Motor neuron (in vitro differentiated cells): ENCODE measurements around the gene FLT1. TPM values are rescaled to one million over a fixed set of nuclear protein-coding genes. Genes with fewer than 3 reads are reported as not detected.

Experiments
- ATAC-seq, 8 experiments: fragments of 200-7000 bp; cut with Tn5 transposase; replicated peaks in 6 of 8; 2 replicates each; pipeline ENCODE4 v1.8.0; 2021; ENCODE audit warnings: mild to moderate bottlenecking in 8 of 8, moderate library complexity in 8 of 8
- H3K27ac ChIP-seq, 2 donors: fragments of 250-450 bp; sonication (Bioruptor Pico); 2 replicates each; pipeline ENCODE4 v1.9.0; 2021; ENCODE audit warnings: antibody characterized with exemption in 2 of 2, mild to moderate bottlenecking in 2 of 2, moderate library complexity in 1 of 2
- H3K4me1 ChIP-seq, 2 donors: fragments of 250-450 bp; sonication (Bioruptor Pico); replicated peaks in 1 of 2; 2 replicates each; pipeline ENCODE4 v1.6.1; 2021; ENCODE audit warnings: antibody characterized with exemption in 2 of 2, mild to moderate bottlenecking in 2 of 2, moderate library complexity in 1 of 2
- H3K4me3 ChIP-seq, 5 donors: fragments of 250-450 bp; sonication (Bioruptor Pico); 2 replicates each; pipeline ENCODE4 v1.9.0; 2021; ENCODE audit warnings: antibody characterized with exemption in 5 of 5, mild to moderate bottlenecking in 5 of 5, moderate library complexity in 4 of 5
- WGBS, 10 experiments: fragments of 450-650 bp; shearing (Covaris generic); methylation state at CpG; one replicate each; pipeline ENCODE4 v1.0.0; 2022; 5-methylcytosine and 5-hydroxymethylcytosine counted together
- in situ Hi-C, 9 experiments: fragments of 400-800 bp; cut with MboI; loops; one replicate each; pipeline ENCODE4 v1.15.0; 2021; ENCODE audit warnings: low sequenced_read_pairs in 9 of 9, low pct_unique_long_range_greater_than_20kb in 2 of 9; ENCODE audit not compliant: unreplicated experiment in 9 of 9
- total RNA-seq, 8 experiments: library from RNA; unstranded; fragments of 300-600 nt; gene quantifications; 2 replicates each; pipeline versions ENCODE4 v1.2.3 to v1.2.4, GENCODE V29; 2022

Gene FLT1
- total RNA-seq, 8 experiments from 2014 or later: 0.11 to 43.8 (median 0.88) TPM

- in situ Hi-C loops: no loop called here
- 67 to 94% (median 84%) methylated on average over 3 to 7 of the region's 7 CpGs for WGBS, 10 experiments
- no peak for ATAC-seq
- Histone ChIP-seq H3K4me3 (no peak overlapping the region), H3K4me1 (no peaks in the 10 kb centered on the region), H3K27ac (no peak overlapping the region)
Measured at GRCh38 chr13:28421676-28422410, 73.1 kb downstream of the FLT1 start.

GRCh38 chr13:28420704-28421103 lies 74.2 kb downstream of the FLT1 start:
- in situ Hi-C loops: no loop called here
- Histone ChIP-seq H3K4me1 (no peaks in the 10 kb centered on the region), H3K4me3 (no peak overlapping the region), H3K27ac (no peak overlapping the region)
- 67 to 100% (median 80%) methylated on average over 1 to 4 of the region's 4 CpGs; no CpG with 5 or more reads in 4 of the 10 experiments for WGBS, 10 experiments
- no peak for ATAC-seq

DNA sequence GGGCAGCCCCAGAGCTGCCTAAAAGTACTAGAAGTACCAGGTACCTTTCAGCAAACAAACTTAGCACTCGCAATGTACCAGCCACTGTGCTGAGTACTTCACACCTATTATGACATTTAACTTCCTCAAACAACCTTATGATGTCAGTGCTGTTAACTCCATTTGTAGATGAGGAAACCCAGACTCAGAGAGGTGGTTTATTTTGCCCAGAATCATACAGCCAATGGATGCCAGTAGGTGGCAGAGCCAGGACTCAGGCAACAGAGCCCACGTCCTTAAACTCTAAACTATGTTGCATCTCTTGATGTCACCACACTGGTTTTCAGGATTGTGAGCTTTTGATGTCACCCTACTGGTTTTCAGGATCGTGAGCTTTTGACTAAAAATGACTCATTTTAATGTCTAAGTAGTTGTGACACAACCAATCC lies 78.9 kb downstream of the FLT1 start:
- ATAC-seq: no peak
- H3K4me1 ChIP-seq: no peaks in the 10 kb centered on the region
- WGBS, 10 experiments: 0 to 100% (median 70%) methylated on average over 1 to 3 of the region's 3 CpGs; no CpG with 5 or more reads in 2 of the 10 experiments
- no peak overlapping the region for H3K4me3 ChIP-seq
- in situ Hi-C loops: no loop called here
- H3K27ac ChIP-seq: no peak overlapping the region

GRCh38 chr13:28413999-28414398 lies 80.9 kb downstream of the FLT1 start:
- Histone ChIP-seq H3K27ac (no peak overlapping the region), H3K4me3 (no peak overlapping the region), H3K4me1 (no peaks in the 10 kb centered on the region)
- in situ Hi-C loops: no loop called here
- 91 to 100% (median 98%) methylated on average over 1 to 4 of the region's 4 CpGs for WGBS, 10 experiments
- ATAC-seq: no peak

GRCh38 chr13:28412981-28413380 lies 81.9 kb downstream of the FLT1 start:
- Histone ChIP-seq H3K4me1 (peaks cover 0 to 5% of the 10 kb centered on the region in 2 donors), H3K4me3 (no peak overlapping the region), H3K27ac (no peak overlapping the region)
- in situ Hi-C loops: no loop called here
- 93% methylated on average over 2 to 3 of the region's 8 CpGs; no CpG with 5 or more reads in 8 of the 10 experiments for WGBS, 10 experiments
- ATAC-seq: no peak

- ATAC-seq: no peak
- Histone ChIP-seq H3K4me3 (no peak overlapping the region), H3K4me1 (peaks cover 0 to 5% of the 10 kb centered on the region in 2 donors), H3K27ac (no peak overlapping the region)
- in situ Hi-C loops: no loop called here
- 22 to 94% (median 71%) methylated on average over 2 to 5 of the region's 5 CpGs; no CpG with 5 or more reads in 1 of the 10 experiments for WGBS, 10 experiments
Measured at GRCh38 chr13:28411831-28412353, 83.0 kb downstream of the FLT1 start.

- no peak for ATAC-seq
- in situ Hi-C loops: no loop called here
- H3K4me3 ChIP-seq: no peak overlapping the region
- no peak overlapping the region for H3K27ac ChIP-seq
- H3K4me1 ChIP-seq: peaks cover 0 to 5% of the 10 kb centered on the region in 2 donors
- 38 to 100% (median 71%) methylated on average over 1 to 2 of the region's 2 CpGs; no CpG with 5 or more reads in 3 of the 10 experiments for WGBS, 10 experiments
Measured at GRCh38 chr13:28410096-28410495, 84.8 kb downstream of the FLT1 start.

DNA sequence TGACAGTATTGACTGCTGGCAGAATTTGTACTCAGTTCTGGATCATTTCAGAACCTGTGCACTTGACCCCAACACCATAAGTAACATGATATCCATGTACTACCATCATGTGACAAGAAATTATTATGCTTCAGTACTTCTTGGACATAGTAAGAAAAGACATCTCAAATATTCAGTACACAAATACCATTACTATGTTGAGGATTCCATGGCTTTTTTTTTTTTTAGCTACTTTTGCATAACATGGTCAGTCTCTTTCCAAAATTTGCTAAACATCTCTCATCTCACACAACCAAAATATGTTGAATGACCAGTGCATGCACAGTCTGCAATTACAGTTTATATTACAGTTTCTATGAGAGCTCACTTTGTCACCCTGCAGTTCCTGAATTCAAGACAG lies 85.3 kb downstream of the FLT1 start:
- ATAC-seq: no peak
- Histone ChIP-seq H3K27ac (no peak overlapping the region), H3K4me3 (no peak overlapping the region), H3K4me1 (peaks cover 0 to 5% of the 10 kb centered on the region in 2 donors)
- in situ Hi-C loops: no loop called here

- H3K4me3 ChIP-seq: no peak overlapping the region
- H3K27ac ChIP-seq: no peak overlapping the region
- ATAC-seq: peak in 1 of 8 experiments; percentile 24
- H3K4me1 ChIP-seq: peaks cover 0 to 5% of the 10 kb centered on the region in 2 donors
- WGBS, 10 experiments: 50 to 100% (median 100%) methylated on average over 1 of the region's 1 CpG; no CpG with 5 or more reads in 5 of the 10 experiments
- in situ Hi-C loops: no loop called here
Measured at GRCh38 chr13:28408863-28409262, 86.1 kb downstream of the FLT1 start.

DNA sequence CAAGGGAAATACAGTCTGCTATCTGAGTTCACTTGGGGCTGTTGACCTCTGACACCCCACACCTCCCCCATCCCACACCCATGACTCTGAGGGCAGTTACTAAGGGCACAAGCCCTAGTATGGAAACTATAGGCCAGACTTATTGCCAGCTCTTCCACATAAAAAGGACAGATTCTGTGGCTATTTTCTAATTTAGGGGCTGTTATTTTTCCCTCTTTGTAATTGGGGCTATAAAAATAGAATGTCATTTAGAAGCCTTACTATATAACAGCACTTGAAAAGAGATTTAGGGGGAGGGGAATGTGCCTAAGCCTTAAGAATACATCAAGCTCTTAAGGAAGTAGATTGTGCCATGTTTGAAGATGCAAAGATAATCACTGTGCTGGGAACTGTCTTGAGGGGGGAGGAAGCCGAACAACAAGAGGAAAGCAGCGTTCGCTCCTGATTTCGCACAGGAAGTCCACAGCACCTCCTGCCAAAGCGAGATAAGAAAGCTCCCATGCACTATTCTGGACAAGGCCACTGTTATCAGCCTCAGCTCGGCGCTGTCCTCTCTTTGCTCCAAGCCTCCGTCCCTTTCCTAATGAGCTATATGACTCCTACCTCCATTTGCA lies 86.6 kb downstream of the FLT1 start:
- WGBS, 10 experiments: 60 to 100% (median 80%) methylated on average over 1 to 5 of the region's 8 CpGs; no CpG with 5 or more reads in 1 of the 10 experiments
- in situ Hi-C loops: no loop called here
- Histone ChIP-seq H3K27ac (no peak overlapping the region), H3K4me3 (no peak overlapping the region), H3K4me1 (peaks cover 0 to 5% of the 10 kb centered on the region in 2 donors)
- peak in 1 of 8 experiments; percentile 38 for ATAC-seq

DNA sequence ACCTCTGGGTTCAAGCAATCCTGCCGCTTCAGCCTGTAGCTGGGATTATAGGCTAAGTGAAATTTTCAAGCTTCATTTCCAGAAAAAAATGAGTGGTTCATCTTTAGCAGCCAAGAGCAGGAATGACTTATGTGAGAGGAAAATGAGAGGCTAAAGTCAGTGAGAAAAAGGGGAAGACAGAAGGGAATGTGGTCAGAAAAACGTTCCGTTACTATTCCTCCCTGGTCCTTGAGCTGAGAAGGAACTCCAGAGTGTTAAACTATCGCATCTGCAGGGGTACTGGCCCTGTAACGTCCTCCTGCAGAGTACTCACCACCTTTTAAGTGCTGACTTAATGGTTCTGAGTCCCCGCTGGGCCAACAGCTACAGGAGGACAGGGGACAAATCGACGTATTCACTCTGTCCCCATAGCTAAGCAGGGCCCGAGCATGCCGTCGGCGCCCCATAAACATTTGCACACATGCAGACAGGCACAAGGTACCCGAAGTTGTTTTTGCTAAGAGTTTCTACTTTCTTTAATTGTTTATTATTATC lies 88.1 kb downstream of the FLT1 start:
- in situ Hi-C loops: no loop called here
- Histone ChIP-seq H3K27ac (no peak overlapping the region), H3K4me3 (no peak overlapping the region), H3K4me1 (peaks cover 0 to 5% of the 10 kb centered on the region in 2 donors)
- ATAC-seq: no peak
- 64 to 100% (median 88%) methylated on average over 1 to 12 of the region's 13 CpGs for WGBS, 10 experiments

GRCh38 chr13:28402057-28402381 lies 92.9 kb downstream of the FLT1 start:
- ATAC-seq: no peak
- Histone ChIP-seq H3K4me1 (no peaks in the 10 kb centered on the region), H3K27ac (no peak overlapping the region), H3K4me3 (no peak overlapping the region)
- in situ Hi-C loops: no loop called here
- 61 to 100% (median 80%) methylated on average over 1 to 5 of the region's 5 CpGs; no CpG with 5 or more reads in 1 of the 10 experiments for WGBS, 10 experiments

- ATAC-seq: peak in 2 of 8 experiments; percentile 69 to 87
- no peak overlapping the region for H3K4me3 ChIP-seq
- 9 to 98% (median 89%) methylated on average over 3 to 7 of the region's 7 CpGs for WGBS, 10 experiments
- H3K27ac ChIP-seq: no peak overlapping the region
- H3K4me1 ChIP-seq: no peaks in the 10 kb centered on the region
- in situ Hi-C loops: no loop called here
Measured at GRCh38 chr13:28401303-28402056, 93.4 kb downstream of the FLT1 start.
